Naive B cell (primary cell): Measurements from ENCODE around the gene OR2A5. TPM values are rescaled to one million over a fixed set of nuclear protein-coding genes. Genes with fewer than 3 reads are reported as not detected.
"Not testable (repeated sequence)": the region's sequence is repeated elsewhere in the genome, so short reads cannot be mapped to it uniquely, and the experiment has no call there.

ENCODE experiments used
- ATAC-seq, 2 donors: fragments of 150-1000 bp; cut with Tn5 transposase; 2 replicates each; pipeline ENCODE4 v1.10.0; 2021; ENCODE audit warnings: low read depth in 2 of 2, mild to moderate bottlenecking in 2 of 2, moderate library complexity in 2 of 2
- DNase-seq: peaks from one replicate; pipeline ENCODE4 v3.0.0; 2022
- H3K27ac Mint-ChIP-seq, 6 donors: one replicate each; pipeline ENCODE4 v1.8.0; 2020 to 2022; ENCODE audit warnings: mild to moderate bottlenecking in 6 of 6, mixed read lengths in 6 of 6, moderate library complexity in 5 of 6, inconsistent platforms in 2 of 6
- H3K27me3 Mint-ChIP-seq, 3 donors: one replicate each; pipeline ENCODE4 v1.8.0; 2021 to 2022; ENCODE audit warnings: mixed read lengths in 3 of 3, mild to moderate bottlenecking in 1 of 3
- H3K36me3 Mint-ChIP-seq, 2 donors: one replicate each; pipeline ENCODE4 v1.8.0; 2020 to 2022; ENCODE audit warnings: mixed read lengths in 2 of 2, inconsistent platforms in 1 of 2, mild to moderate bottlenecking in 1 of 2
- H3K4me1 Mint-ChIP-seq, 3 donors: one replicate each; pipeline ENCODE4 v1.8.0; 2020 to 2022; ENCODE audit warnings: mixed read lengths in 3 of 3, inconsistent platforms in 1 of 3, mild to moderate bottlenecking in 1 of 3, moderate library complexity in 1 of 3
- H3K4me3 Mint-ChIP-seq, 8 donors: one replicate each; pipeline ENCODE4 v1.8.0; 2020 to 2022; ENCODE audit warnings: mild to moderate bottlenecking in 8 of 8, mixed read lengths in 8 of 8, moderate library complexity in 8 of 8, inconsistent platforms in 2 of 8
- H3K9me3 Mint-ChIP-seq, 7 donors: one replicate each; pipeline ENCODE4 v1.8.0; 2020 to 2022; ENCODE audit warnings: mixed read lengths in 7 of 7, mild to moderate bottlenecking in 5 of 7, inconsistent platforms in 2 of 7, moderate library complexity in 1 of 7
- polyA plus RNA-seq, 6 donors: library from polyadenylated mRNA; unstranded; fragments of 300-500 nt; fragmentation: Illumina TruSeq; gene quantifications; one replicate each; pipeline ENCODE4 v1.2.3, GENCODE V29; 2021; ENCODE audit warnings: low read depth in 6 of 6

OR2A5 gene
- polyA plus RNA-seq, 6 donors from 2014 or later: not detected

DNA sequence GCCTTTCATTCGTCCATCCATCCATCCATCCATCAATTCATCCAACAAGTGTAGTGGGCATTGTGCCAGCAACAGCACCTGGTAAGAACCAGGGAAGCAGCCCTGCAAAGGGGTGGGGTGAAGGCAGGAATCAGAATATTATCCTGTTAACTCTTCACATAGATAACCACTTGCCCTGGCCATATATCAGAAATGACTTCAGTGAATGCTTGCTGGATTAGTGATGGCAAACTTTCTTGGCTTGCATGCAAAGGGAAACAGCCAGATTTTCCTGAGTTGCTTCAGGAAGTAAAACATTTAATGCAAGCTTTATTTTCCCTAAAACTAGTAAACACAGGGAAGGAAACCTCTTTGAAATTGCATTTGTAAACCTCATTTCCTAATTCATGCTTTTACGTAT lies 743 bp downstream of the OR2A5 start:
- Mint-ChIP-seq H3K36me3 (no peaks in the 10 kb centered on the region), H3K4me1 (no peaks in the 10 kb centered on the region), H3K9me3 (peaks cover 0 to 4% (median 0%) of the 10 kb centered on the region in 7 donors), H3K4me3 (no peak overlapping the region), H3K27me3 (peaks cover 13 to 30% (median 15%) of the 10 kb centered on the region in 3 donors), H3K27ac (no peak overlapping the region)
- DNase-seq (no peak), ATAC-seq (no peak)

DNA sequence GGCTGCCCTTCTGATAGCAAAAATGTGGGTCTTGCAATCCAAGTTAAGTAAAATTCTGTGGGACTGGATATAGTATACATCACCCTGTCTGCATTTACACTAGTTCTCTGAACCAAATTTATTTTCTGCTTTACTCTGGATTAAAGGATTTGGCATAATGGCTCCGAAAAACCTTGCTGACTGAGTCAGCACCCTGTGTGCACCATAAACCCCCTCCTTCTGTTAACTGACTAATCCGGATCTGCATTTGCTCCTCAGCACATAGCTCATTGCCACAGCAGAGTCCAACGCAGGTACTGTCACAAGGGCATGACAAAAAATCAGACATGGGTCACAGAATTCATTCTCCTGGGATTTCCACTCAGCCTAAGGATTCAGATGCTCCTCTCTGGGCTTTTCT lies 1.3 kb downstream of the OR2A5 start:
- H3K36me3 Mint-ChIP-seq: no peaks in the 10 kb centered on the region
- peaks cover 13 to 30% (median 15%) of the 10 kb centered on the region in 3 donors for H3K27me3 Mint-ChIP-seq
- no peak overlapping the region for H3K4me3 Mint-ChIP-seq
- H3K9me3 Mint-ChIP-seq: peaks cover 0 to 2% (median 0%) of the 10 kb centered on the region in 7 donors
- no peak for DNase-seq
- H3K4me1 Mint-ChIP-seq: no peaks in the 10 kb centered on the region
- H3K27ac Mint-ChIP-seq: no peak overlapping the region
- ATAC-seq: no peak

DNA sequence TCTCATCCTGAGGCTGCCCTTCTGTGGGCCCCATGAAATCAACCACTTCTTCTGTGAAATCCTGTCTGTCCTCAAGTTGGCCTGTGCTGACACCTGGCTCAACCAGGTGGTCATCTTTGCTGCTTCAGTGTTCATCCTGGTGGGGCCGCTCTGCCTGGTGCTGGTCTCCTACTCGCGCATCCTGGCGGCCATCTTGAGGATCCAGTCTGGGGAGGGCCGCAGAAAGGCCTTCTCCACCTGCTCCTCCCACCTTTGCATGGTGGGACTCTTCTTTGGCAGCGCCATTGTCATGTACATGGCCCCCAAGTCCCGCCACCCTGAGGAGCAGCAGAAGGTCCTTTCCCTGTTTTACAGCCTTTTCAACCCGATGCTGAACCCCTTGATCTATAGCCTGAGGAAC lies 2.1 kb downstream of the OR2A5 start:
- peaks cover 13 to 36% (median 20%) of the 10 kb centered on the region in 3 donors for H3K27me3 Mint-ChIP-seq
- not testable (repeated sequence) for H3K36me3 Mint-ChIP-seq, H3K27ac Mint-ChIP-seq, H3K4me1 Mint-ChIP-seq, H3K9me3 Mint-ChIP-seq, DNase-seq, ATAC-seq, H3K4me3 Mint-ChIP-seq

DNA sequence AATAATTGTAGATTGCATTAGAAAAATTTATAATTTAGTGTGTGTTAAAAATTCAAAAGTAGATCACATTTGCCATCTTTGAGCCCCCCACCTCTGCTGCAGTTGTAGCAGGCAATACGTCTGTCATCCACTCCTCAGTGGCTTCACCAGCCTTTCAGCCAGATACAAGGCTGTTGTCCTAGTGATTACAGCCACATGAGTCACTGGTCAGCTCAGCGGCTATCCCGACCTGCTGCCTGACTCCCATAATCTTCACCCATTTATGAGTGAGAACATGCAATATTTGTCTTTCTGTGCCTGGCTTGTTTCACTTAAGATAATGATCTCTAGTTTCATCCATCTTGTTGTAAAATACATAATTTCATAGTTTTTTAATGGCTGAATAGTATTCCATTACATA lies 9.2 kb downstream of the OR2A5 start:
- DNase-seq (no peak), ATAC-seq (no peak)
- peaks cover 15 to 23% (median 17%) of the 10 kb centered on the region in 3 donors for H3K27me3 Mint-ChIP-seq

DNA sequence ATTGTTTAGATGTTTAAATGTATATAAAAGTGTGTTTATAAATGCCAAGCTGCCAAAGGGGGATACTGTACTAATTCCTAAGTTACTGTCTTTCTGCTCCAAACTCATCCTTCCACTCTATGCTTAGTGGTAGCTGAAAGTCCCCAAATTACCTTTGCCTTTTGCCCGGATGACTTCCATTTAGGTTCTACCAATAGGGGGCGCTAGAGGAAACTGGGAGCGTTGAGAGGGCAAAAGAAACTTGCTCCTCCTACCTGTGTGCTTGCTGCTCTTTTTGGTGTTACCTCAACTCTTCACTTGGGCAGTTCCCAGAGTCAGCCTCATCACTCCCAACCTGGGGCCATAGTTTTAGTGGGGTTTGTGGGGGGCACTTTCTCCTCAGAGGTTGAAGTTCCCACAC lies 15.0 kb downstream of the OR2A5 start:
- Mint-ChIP-seq H3K4me3 (no peak overlapping the region), H3K27ac (no peak overlapping the region), H3K36me3 (peaks cover 0 to 4% of the 10 kb centered on the region in 2 donors), H3K9me3 (peaks cover 4 to 29% (median 15%) of the 10 kb centered on the region in 7 donors), H3K27me3 (peaks cover 0 to 26% (median 18%) of the 10 kb centered on the region in 3 donors), H3K4me1 (no peaks in the 10 kb centered on the region)
- ATAC-seq (no peak), DNase-seq (no peak)

More for the DNA sequence above, 9.2 kb downstream of the OR2A5 start:
- H3K27ac Mint-ChIP-seq: no peak overlapping the region
- peaks cover 4 to 22% (median 13%) of the 10 kb centered on the region in 7 donors for H3K9me3 Mint-ChIP-seq
- no peak overlapping the region for H3K4me3 Mint-ChIP-seq
- no peaks in the 10 kb centered on the region for H3K4me1 Mint-ChIP-seq
- peaks cover 0 to 4% of the 10 kb centered on the region in 2 donors for H3K36me3 Mint-ChIP-seq

DNA sequence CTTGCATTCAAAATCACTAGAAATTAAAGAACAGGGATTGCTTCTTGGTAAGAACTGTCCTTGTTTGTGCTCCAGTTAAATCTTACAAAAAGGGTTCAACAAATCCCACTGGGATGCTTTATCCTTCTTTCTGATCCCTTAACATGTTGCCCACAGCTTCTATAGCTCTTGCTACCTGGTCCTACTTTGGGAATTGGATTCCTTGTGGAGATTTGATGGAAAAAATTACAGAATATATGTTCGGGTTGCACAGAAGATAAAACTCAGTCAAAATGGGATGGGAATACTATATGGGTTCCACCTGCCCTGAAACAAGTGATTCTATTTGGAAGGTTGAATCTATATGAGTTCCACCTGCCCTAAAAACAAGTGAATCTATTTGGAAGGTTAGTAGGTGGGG lies 20.8 kb downstream of the OR2A5 start, which contains the start of gene OR2A25:
TSS of gene OR2A25 (plus strand) at position 301 of the 400 bp plus-strand sequence. CDS start 4,409 bp downstream, outside the sequence.
- Mint-ChIP-seq H3K4me1 (no peaks in the 10 kb centered on the region), H3K9me3 (peaks cover 0 to 8% (median 0%) of the 10 kb centered on the region in 7 donors), H3K27ac (no peak within 1 kb of the TSS), H3K4me3 (no peak within 1 kb of the TSS), H3K36me3 (no peaks in the 10 kb centered on the region), H3K27me3 (peaks cover 4 to 11% (median 4%) of the 10 kb centered on the region in 3 donors)
- DNase-seq (no peak), ATAC-seq (no peak)

DNA sequence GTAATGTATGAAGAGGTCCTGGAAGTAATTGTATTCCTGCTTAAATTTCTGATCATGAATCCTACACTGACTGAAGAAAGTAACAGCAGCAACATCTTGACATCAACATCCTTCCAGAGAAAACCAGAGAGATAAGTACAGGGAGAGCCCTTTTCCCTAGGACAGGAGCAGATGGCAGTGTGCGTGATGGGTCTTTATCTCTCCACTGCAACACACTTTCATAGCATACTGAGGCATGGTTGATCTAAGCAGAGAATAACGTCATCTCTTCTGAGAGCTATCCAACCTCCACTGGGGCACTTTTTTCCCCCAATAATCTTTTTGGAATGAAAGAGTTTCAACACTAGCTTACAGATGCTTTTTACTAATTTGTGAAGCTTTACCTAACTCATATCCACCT lies 21.2 kb downstream of the OR2A5 start:
- no peak overlapping the region for H3K4me3 Mint-ChIP-seq
- peaks cover 4 to 11% (median 8%) of the 10 kb centered on the region in 3 donors for H3K27me3 Mint-ChIP-seq
- no peaks in the 10 kb centered on the region for H3K36me3 Mint-ChIP-seq
- no peak for ATAC-seq
- no peak overlapping the region for H3K27ac Mint-ChIP-seq
- no peaks in the 10 kb centered on the region for H3K4me1 Mint-ChIP-seq
- peaks cover 0 to 8% (median 0%) of the 10 kb centered on the region in 7 donors for H3K9me3 Mint-ChIP-seq
- no peak for DNase-seq

DNA sequence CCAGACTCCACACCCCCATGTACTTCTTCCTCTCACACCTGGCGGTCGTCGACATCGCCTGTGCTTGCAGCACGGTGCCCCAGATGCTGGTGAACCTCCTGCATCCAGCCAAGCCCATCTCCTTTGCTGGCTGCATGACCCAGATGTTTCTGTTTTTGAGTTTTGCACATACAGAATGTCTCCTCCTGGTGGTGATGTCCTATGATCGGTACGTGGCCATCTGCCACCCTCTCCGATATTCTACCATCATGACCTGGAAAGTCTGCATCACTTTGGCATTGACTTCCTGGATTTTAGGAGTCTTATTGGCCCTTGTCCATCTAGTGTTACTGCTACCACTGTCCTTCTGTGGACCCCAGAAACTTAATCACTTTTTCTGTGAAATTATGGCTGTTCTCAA lies 25.6 kb downstream of the OR2A5 start:
- peaks cover 3 to 10% (median 6%) of the 10 kb centered on the region in 3 donors for H3K27me3 Mint-ChIP-seq
- no peaks in the 10 kb centered on the region for H3K9me3 Mint-ChIP-seq
- no peak for DNase-seq
- no peak overlapping the region for H3K4me3 Mint-ChIP-seq
- H3K36me3 Mint-ChIP-seq: no peaks in the 10 kb centered on the region
- H3K27ac Mint-ChIP-seq: no peak overlapping the region
- no peak for ATAC-seq
- no peaks in the 10 kb centered on the region for H3K4me1 Mint-ChIP-seq

DNA sequence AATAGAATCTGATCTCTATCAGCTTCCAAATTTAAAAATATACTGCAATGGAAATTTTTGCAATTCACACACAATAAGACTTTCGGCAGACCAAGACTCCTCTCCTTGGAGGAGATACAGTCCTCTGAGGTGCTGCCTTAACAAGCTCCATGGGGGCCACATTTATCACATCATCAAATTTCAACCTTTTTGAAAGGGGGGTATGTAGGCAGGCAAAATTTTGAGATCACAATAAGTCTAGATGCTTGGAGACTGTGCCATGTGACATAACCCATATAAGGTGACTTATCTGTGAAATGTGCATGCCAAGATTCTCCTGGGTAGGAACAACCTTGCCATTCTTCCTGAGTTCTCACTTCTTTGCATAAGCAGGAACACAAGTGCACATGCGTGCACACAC lies 37.2 kb downstream of the OR2A5 start, which contains the start of gene OR2A12:
TSS of gene OR2A12 (plus strand) at position 301 of the 400 bp plus-strand sequence. CDS start 8,830 bp downstream, outside the sequence.
- peaks cover 0 to 17% (median 0%) of the 10 kb centered on the region in 3 donors for H3K27me3 Mint-ChIP-seq
- DNase-seq (no peak), ATAC-seq (no peak)
- no peaks in the 10 kb centered on the region for H3K36me3 Mint-ChIP-seq
- peaks cover 0 to 6% (median 3%) of the 10 kb centered on the region in 7 donors for H3K9me3 Mint-ChIP-seq
- no peaks in the 10 kb centered on the region for H3K4me1 Mint-ChIP-seq
- H3K4me3 Mint-ChIP-seq: no peak within 1 kb of the TSS
- H3K27ac Mint-ChIP-seq: no peak within 1 kb of the TSS

DNA sequence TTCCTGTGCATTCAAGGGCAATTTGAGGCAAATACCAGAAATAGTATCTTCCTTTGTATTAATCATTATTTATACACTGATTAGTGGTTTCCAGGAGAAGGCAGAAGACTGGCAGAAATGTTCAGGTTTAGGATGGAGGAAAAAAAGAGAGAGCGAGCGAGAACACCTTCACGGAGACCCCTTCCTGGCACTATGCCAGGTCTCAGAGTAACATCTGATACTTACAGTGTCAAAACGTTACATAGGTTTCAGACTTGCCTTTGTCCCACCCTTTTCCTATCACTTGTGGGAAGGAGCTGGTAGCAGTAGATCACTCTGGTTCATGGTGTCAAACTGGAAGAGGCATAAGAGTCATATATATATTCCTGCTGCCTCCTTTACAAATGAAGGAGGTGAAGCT lies 38.0 kb downstream of the OR2A5 start:
- Mint-ChIP-seq H3K4me1 (no peaks in the 10 kb centered on the region), H3K9me3 (peaks cover 0 to 13% (median 6%) of the 10 kb centered on the region in 7 donors), H3K4me3 (no peak overlapping the region), H3K27ac (no peak overlapping the region), H3K36me3 (no peaks in the 10 kb centered on the region), H3K27me3 (peaks cover 0 to 16% (median 0%) of the 10 kb centered on the region in 3 donors)
- DNase-seq (no peak), ATAC-seq (no peak)

DNA sequence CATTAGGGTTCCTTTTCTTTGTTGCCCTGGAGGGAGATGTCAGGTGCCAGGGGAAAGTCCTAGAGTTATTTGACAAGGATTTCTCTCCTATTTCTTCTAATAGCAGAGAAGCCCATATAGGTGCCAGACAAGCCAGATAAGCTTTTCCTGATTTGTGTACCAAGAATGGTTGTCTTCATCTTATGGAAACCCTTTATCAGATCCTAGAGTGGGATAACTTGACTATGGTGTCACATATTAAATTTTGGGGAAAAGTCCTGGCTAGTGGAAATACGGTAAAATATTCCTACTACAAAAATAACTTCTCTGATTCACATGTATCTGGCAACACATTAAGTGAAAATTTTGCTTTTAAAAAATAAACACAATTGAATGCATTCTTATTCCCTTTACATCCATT lies 38.5 kb downstream of the OR2A5 start:
- DNase-seq: no peak
- no peak overlapping the region for H3K4me3 Mint-ChIP-seq
- H3K36me3 Mint-ChIP-seq: no peaks in the 10 kb centered on the region
- peaks cover 0 to 11% (median 0%) of the 10 kb centered on the region in 3 donors for H3K27me3 Mint-ChIP-seq
- no peaks in the 10 kb centered on the region for H3K4me1 Mint-ChIP-seq
- peaks cover 0 to 16% (median 7%) of the 10 kb centered on the region in 7 donors for H3K9me3 Mint-ChIP-seq
- no peak for ATAC-seq
- H3K27ac Mint-ChIP-seq: no peak overlapping the region

DNA sequence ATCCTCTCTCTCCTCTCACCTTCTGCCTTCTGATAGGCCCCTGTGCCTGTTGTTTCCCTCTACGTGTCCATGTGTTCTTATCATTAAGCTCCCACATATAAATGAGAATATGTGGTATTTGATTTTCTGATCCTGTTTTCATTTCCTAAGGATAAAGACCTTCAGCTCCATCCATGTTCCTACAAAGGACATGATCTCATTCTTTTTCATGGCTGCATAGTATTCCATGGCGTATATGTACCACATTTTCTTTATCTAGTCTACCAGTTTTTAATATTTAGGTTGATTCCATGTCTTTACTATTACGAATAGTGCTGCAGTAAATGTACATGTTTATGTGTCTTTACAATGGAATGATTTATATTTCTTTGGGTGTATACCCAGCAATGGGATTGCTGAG lies 41.9 kb downstream of the OR2A5 start:
- ATAC-seq (no peak), DNase-seq (no peak)
- Mint-ChIP-seq H3K9me3 (peaks cover 0 to 22% (median 12%) of the 10 kb centered on the region in 7 donors), H3K4me3 (no peak overlapping the region), H3K4me1 (no peaks in the 10 kb centered on the region), H3K27ac (no peak overlapping the region), H3K27me3 (peaks cover 0 to 8% (median 0%) of the 10 kb centered on the region in 3 donors), H3K36me3 (no peaks in the 10 kb centered on the region)

DNA sequence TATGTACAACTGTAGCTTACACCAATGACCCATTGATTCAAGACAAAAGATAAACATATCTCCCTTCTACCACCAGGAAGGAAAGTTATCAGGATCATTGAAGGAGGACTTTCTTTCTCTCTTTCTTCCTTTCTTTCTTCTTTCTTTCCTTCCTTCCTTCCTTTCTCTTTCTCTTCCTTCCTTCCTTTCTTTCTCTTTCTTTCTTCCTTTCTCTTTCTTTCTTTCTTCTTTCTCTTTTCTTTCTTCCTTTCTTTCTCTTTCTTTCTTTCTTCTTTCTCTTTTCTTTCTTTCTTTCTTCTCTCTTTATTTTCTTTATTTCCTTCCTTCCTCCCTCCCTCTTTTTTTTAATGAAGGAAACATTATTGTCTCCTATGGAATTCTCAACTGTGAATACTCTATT lies 50.0 kb downstream of the OR2A5 start:
- Mint-ChIP-seq H3K4me1 (no peaks in the 10 kb centered on the region), H3K27me3 (peaks cover 12 to 47% (median 24%) of the 10 kb centered on the region in 3 donors)
- no peak for ATAC-seq

DNA sequence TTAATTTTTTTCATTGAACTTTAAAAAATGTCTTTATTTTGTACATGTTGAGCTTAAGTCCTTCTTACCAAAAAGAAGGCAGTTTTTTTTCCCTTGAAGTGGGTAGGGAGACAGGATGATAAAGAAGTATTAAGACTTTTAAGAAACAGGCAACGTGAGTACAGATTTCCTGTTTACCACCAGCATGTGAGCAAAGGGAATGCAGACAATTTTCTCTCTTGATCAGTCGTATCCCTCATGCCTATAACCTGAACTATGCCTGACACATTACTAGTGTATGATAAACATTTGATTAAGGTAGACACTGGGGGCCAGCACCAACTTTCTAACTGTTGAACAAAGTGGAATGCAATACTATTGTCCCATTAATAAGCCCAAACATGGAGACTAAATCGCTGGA lies 51.9 kb downstream of the OR2A5 start:
- ATAC-seq (no peak), DNase-seq (no peak)
- H3K4me3 Mint-ChIP-seq: no peak overlapping the region
- H3K4me1 Mint-ChIP-seq: no peaks in the 10 kb centered on the region
- H3K27me3 Mint-ChIP-seq: peaks cover 13 to 47% (median 25%) of the 10 kb centered on the region in 3 donors
- no peaks in the 10 kb centered on the region for H3K36me3 Mint-ChIP-seq
- H3K27ac Mint-ChIP-seq: no peak overlapping the region
- H3K9me3 Mint-ChIP-seq: peaks cover 0 to 2% (median 0%) of the 10 kb centered on the region in 7 donors

More for the DNA sequence above, 50.0 kb downstream of the OR2A5 start:
- H3K36me3 Mint-ChIP-seq: no peaks in the 10 kb centered on the region
- peaks cover 0 to 11% (median 4%) of the 10 kb centered on the region in 7 donors for H3K9me3 Mint-ChIP-seq
- H3K4me3 Mint-ChIP-seq: no peak overlapping the region
- no peak overlapping the region for H3K27ac Mint-ChIP-seq
- no peak for DNase-seq
